NCI-H526 treated with DMSO at 0.1 percent for 48 hours (cell line): ENCODE measurements around the gene GDPD3.
A peak's percentile ranks its signal among the peaks of the same experiment; 100 is the strongest.
"Not testable (repeated sequence)": the region's sequence is repeated elsewhere in the genome, so short reads cannot be mapped to it uniquely, and the experiment has no call there.

ENCODE experiments used
- DNase-seq: peaks from one replicate; lab custom pipeline; 2025; lab: John Stamatoyannopoulos, UW

The GDPD3 gene

DNA sequence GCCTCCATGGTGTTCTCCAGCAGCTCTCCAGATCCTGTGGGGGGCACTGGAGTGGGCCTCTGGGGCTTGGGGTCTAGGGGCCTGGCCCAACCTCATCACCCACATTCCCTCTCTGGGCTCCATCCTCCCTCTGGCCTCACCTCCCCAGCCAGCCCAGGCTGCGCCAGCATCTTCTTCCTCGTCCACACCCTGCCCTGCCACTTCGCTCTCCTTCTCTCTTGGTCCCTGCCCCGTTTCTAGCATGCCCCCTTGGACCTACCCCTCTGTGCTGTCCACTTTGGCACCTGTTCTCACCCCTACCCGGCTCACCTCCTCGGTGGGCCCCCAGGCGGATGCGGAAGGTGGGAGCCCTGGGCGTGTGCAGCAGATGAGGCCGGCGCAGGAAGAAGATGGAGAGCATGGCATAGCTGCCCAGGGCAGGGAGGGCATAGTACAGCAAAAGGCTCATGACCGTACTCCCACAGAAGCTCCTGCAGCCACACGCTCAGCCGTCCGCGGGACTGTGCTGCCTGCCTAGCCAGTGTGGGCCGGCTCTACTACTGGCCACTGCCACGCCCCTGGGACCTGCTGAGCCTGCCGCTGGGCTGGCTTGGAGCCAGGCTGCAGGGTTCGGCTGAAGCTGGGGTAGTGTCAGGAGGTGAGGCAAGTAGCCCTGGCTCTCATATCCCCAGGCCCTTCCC lies at the start of gene GDPD3:
TSS of gene GDPD3 (minus strand) at position 507 of the 680 bp plus-strand sequence. CDS start at position 448, 59 bp downstream.
- no peak for DNase-seq

DNA sequence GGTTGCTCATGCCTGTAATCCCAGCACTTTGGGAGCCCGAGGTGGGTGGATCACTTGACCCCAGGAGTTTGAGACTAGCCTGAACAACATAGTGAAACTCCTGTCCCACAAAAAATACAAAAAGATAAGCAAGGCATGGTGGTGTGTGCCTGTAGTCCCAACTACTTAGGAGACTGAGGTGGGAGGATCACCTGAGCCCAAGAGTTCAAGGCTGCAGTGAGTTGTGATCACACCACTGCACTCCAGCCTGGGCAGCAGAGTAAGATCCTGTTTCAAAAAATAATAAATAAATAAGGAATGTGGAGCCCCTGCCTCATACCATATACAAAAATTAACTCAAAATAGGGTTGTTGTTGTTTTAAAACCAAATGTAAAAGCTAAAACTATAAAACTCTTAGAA lies 43.9 kb upstream of the GDPD3 start:
- DNase-seq: no peak

- DNase-seq: no peak
Measured at GRCh38 chr16:30155188-30155587, 41.9 kb upstream of the GDPD3 start.

DNA sequence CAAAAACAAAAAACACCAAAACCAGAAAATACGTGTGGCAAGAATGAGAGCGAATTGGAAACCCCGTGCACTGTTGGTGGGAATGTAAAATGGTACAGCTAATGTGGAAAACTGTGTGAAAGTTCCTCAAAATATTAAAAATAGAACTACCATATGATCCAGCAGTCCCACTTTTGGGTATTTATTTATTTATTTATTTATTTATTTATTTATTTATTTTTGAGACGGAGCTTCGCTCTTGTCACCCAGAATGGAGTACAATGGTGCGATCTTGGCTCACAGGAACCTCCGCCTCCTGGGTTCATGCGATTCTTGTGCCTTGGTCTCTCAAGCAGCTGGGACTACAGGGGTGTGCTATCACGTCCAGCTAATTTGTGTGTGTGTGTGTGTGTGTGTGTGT lies 39.2 kb upstream of the GDPD3 start:
- DNase-seq: no peak

DNA sequence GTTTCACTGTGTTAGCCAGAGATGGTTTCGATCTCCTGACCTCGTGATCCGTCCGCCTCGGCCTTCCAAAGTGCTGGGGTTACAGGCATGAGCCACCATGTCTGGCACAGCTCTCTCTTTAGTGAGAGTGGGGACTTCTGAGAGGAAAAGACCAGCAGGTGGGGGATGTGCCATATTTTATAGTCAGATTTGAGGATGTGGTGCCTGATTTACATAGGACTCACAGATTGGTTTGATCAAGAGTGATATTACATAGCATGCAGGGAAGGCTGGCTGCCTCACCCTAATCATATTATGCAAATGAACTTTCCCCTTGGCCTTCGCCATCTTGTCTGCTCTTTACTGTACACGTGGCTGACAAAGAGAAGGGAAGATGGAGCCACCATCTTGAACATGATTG lies 37.8 kb upstream of the GDPD3 start:
- peak; percentile 5 for DNase-seq

DNA sequence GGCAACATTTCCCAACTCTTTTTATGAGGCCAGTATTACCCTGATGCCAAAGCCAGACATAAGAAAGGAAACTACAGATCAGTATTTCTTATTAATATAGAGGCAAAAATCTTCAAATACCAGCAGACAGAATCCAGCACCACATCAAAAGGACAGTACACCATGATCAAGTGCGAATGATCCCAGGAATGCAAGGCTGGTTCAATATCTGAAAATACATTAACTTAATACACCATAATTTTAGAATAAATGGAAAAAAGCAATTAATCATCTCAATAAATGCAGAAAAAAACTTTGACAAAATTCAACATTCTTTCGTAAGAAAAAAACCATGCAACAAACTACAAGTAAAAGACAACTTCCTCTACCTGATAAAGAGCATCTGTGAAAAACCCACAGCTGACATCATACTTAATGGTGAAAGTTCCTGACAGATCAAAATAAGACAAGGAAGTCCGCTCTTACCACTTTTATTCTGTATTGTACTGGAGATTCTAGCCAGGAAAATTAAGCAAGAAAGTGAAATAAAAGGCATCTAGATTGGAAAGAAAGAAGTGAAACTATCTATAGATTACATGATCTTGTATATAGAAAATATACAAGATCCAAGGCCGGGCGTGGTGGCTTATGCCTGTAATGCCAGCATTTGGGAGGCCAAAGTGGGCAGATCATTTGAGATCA lies 36.1 kb upstream of the GDPD3 start:
- DNase-seq: no peak

DNA sequence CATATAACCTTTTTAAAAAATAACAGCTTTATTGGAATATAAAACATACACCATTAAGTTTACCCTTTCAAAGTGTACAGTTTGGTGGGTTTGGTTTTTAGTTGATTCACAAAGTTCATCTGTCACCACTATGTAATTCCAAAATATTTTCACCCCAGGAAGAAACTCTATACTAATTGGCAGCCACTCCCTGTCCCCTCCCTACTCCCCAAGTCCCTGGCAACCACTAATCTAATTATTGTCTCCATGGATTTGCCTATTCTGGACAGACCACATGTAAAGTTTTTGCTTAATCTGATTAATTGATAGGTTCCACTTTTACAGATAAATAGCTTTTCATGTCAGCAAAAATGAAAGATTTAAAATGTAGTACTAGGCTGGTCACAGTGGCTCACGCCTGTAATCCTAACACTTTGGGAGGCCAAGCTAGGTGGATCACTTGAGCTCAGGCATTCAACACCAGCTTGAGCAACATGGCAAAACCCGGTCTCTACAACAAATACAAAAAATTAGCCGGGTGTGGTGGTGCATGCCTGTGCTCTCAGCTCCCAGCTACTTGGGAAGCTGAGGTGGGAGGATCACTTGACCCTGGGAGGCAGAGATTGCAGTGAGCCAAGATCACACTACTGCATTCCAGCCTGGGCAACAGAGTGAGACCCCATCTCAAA lies 34.6 kb upstream of the GDPD3 start:
- no peak for DNase-seq

- no peak for DNase-seq
Measured at GRCh38 chr16:30145657-30146056, 32.3 kb upstream of the GDPD3 start.

GRCh38 chr16:30144917-30145316 lies 31.6 kb upstream of the GDPD3 start:
- no peak for DNase-seq

- DNase-seq: no peak
Measured at GRCh38 chr16:30144017-30144416, 30.7 kb upstream of the GDPD3 start.

DNA sequence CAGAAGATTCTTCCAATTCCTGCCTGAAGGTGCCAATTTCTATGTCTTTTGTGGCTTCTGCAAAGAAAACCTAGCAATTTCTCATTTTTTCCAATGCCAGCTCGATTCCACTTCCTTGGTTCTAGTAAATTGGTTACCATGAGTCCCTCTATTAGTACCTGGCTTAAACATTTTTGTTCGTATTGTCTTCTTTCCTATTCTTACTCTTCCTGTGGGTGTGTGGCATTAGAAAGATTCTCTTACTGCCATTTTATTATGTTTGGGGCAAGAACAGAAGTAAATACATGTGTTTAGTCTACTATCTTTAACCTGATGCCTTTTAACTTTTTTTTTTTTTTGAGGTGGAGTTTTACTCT lies 30.0 kb upstream of the GDPD3 start:
- no peak for DNase-seq

GRCh38 chr16:30142672-30143346 lies 29.5 kb upstream of the GDPD3 start:
- no peak for DNase-seq

- DNase-seq: no peak
Measured at GRCh38 chr16:30141750-30142149, 28.4 kb upstream of the GDPD3 start.

DNA sequence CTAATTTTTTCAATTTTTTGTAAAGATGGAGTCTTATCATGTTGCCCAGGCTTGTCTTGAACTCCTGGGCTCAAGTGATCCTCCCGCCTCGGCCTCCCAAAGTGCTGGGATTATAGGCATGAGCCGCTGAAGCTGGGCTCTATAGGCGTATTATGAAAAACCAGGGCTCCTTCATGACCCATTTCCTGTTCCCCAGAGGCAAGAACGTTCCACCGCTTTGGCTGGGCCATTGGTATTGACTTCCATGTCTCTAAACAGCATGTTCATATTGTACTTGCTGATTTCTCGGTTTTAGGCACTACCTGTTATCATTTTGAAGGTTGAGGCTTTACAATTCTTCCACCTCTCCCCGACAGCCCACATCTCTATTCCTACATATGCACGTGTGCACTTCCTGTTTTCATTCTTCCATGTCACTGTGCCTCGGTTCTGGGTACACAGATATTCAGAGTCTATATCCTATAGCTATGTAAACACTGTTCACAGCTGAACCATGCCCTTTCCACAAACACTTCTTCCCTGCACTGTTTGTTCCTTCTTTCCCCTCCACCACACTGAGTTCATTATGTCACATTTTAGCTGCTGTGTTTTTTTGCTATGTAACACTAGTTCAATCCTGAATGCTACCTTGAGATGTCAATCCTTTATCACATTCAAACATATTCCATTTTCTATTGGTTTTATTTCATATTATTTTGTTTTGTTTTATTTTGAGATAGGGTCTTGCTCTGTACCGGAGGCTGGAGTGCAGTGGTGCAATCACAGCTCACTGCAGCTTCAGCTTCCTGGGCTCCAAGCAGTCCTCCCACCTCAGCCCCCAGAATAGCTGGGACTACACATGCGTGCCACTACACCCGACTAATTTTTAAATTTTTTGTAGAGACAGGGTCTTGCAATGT lies 26.5 kb upstream of the GDPD3 start:
- DNase-seq: no peak

GRCh38 chr16:30137897-30138296 lies 24.6 kb upstream of the GDPD3 start:
- DNase-seq: no peak

DNA sequence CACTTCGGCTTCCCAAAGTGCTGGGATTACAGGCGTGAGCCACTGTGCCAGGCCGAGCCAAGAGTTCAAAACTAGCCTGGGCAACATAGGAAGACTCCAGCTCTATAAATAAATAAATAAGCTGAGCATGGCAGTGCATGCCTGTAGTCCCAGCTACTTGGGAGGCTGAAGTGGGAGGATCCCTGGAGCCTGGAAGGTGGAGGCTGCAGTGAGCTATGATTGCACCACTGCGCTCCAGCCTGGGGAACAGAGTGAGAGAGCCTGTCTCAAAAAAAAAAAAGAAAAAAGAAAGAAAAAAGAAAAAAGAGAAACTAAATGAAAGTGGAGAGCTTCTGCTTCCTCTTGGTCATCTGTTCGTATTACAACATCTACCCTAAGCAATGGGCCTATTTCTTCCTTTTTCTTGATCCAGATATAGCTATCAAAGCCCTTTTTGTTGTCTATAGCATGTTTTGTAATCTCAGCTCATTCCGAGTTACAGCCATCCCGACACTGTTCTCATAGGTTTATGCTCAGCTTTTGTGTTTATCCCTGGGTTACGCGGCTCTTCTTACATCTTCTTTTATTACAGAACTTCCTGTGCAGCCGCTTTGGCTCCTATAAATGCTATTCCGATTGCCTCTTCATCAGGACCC lies 23.8 kb upstream of the GDPD3 start:
- no peak for DNase-seq

DNA sequence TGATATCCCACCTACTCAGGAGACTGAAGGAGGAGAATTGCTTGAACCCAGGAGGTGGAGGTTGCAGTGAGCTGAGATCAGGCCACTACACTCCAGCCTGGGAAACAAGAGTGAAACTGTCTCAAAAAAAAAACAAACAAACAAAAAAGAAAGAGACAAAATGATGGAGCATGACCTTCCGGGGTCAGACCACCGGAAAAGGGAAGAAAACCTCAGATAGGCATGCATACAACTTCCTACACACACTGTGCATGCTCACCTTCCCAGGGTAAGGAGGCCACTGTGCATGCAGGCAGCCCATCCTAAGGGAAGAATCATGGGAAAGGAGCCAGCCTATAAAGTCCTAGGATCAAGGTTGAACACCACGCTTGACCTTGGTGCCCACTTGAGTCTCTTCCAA lies 19.3 kb upstream of the GDPD3 start:
- DNase-seq: no peak

GRCh38 chr16:30131869-30132475 lies 18.6 kb upstream of the GDPD3 start:
- no peak for DNase-seq

DNA sequence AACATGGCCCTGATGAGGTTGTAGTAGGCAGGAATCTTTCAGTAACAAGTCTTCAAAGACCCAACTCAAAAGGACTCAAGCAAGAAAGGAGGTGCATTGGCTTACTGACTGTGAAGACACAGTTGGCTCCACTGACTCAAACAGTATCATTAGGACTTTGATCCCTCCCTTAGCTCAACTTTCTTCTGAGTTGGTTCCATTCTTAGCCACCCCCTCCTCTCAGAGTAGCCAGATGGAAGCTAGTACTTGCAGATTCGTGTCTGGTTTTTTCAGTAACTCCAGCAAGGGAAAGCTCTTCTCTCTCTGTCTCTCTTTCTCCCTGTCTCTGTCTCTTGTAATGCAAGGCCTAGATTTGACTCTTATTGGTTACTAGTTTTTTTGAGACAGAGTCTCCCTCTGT lies 14.7 kb upstream of the GDPD3 start:
- DNase-seq: no peak

DNA sequence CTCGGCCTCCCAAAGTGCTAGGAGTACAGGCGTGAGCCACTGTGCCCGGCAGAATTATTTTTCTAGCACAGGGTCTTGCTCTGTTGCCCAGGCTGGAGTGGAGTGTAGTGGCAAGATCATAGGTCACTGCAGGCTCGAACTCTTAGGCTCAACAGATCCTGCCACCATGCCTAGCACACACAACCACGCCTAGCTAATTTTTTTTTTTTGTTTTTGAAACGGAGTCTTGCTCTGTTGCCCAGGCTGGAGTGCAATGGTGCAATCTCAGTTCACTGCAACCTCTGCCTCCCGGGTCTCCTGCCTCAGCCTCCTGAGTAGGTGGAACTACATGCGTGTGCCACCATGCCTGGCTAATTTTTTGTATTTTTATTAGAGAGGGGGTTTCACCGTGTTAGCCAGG lies 12.4 kb upstream of the GDPD3 start:
- DNase-seq: not testable (repeated sequence)

- DNase-seq: no peak
Measured at GRCh38 chr16:30124985-30125379, 11.6 kb upstream of the GDPD3 start.
